OCI-LY1 (cell line): ENCODE results near the gene XYLT2.

Experiments used
- H2AFZ ChIP-seq: fragments of 200-600 bp; sonication (generic), shearing (Covaris generic); 2 replicates; pipeline ENCODE4 v1.6.0; 2014; ENCODE audit warnings: antibody characterized with exemption, mild to moderate bottlenecking, low read length
- H3F3A ChIP-seq: fragments of 200-600 bp; sonication (generic), shearing (Covaris generic); 2 replicates; pipeline ENCODE4 v1.6.0; 2014; ENCODE audit warnings: mild to moderate bottlenecking, antibody characterized with exemption, low read length, moderate library complexity; ENCODE audit not compliant: insufficient read depth
- H3K27ac ChIP-seq: fragments of 200-600 bp; sonication (generic); 2 replicates; pipeline ENCODE4 v1.5.1; 2014; ENCODE audit warnings: low read length, mixed run types, mild to moderate bottlenecking, low read depth; ENCODE audit not compliant: poor library complexity, severe bottlenecking
- H3K27me3 ChIP-seq: fragments of 200-600 bp; sonication (generic); 2 replicates; pipeline ENCODE4 v1.6.0; 2014; ENCODE audit warnings: antibody characterized with exemption, mild to moderate bottlenecking, low read length, moderate library complexity; ENCODE audit not compliant: insufficient read depth
- H3K36me3 ChIP-seq: fragments of 200-600 bp; sonication (generic); 2 replicates; pipeline ENCODE4 v1.6.1; 2014; ENCODE audit warnings: mild to moderate bottlenecking, antibody characterized with exemption, low read length, moderate library complexity, mixed read lengths; ENCODE audit not compliant: insufficient read depth
- H3K4me1 ChIP-seq: fragments of 200-600 bp; sonication (generic); 2 replicates; pipeline ENCODE4 v1.5.1; 2014; ENCODE audit warnings: mild to moderate bottlenecking, low read length, moderate library complexity; ENCODE audit not compliant: insufficient read depth, severe bottlenecking
- H3K4me2 ChIP-seq: fragments of 200-600 bp; sonication (generic), shearing (Covaris generic); 2 replicates; pipeline ENCODE4 v1.6.1; 2014; ENCODE audit warnings: low read length
- H3K4me3 ChIP-seq: fragments of 200-600 bp; sonication (generic); 2 replicates; pipeline ENCODE4 v1.5.1; 2014; ENCODE audit warnings: low read length, low read depth, mild to moderate bottlenecking, mixed read lengths; ENCODE audit not compliant: poor library complexity, severe bottlenecking
- H3K79me2 ChIP-seq: fragments of 200-600 bp; shearing (Covaris generic); 2 replicates; pipeline ENCODE4 v1.6.1; 2016; ENCODE audit warnings: mixed run types, low read length, mixed read lengths; ENCODE audit not compliant: insufficient read depth
- H3K9ac ChIP-seq: fragments of 200-600 bp; sonication (generic), shearing (Covaris generic); 2 replicates; pipeline ENCODE4 v1.6.1; 2014; ENCODE audit warnings: mild to moderate bottlenecking, low read length, mixed read lengths
- H3K9me2 ChIP-seq: fragments of 200-600 bp; sonication (generic), shearing (Covaris generic); 2 replicates; pipeline ENCODE4 v1.6.1; 2014; ENCODE audit warnings: low read depth, mild to moderate bottlenecking, low read length, mixed read lengths
- H3K9me3 ChIP-seq: fragments of 200-600 bp; shearing (Covaris generic); 2 replicates; pipeline ENCODE4 v1.6.1; 2014; ENCODE audit warnings: low read length, mixed read lengths
- H4K20me1 ChIP-seq: fragments of 200-600 bp; sonication (generic), shearing (Covaris generic); 2 replicates; pipeline ENCODE4 v1.6.0; 2016; ENCODE audit warnings: mild to moderate bottlenecking, low read length; ENCODE audit not compliant: insufficient read depth
- CTCF ChIP-seq: fragments of 200-600 bp; sonication (generic), shearing (Covaris generic); IDR thresholded peaks from 2 replicates; pipeline ENCODE4 v1.5.1; 2017; ENCODE audit warnings: mild to moderate bottlenecking, antibody characterized with exemption, low read length, moderate library complexity, mixed read lengths
- EZH2 ChIP-seq: fragments of 200-600 bp; sonication (generic), shearing (Covaris generic); IDR thresholded peaks from 2 replicates; pipeline ENCODE4 v1.8.0; 2017; ENCODE audit warnings: borderline replicate concordance, mixed run types, mild to moderate bottlenecking, antibody characterized with exemption, low read length, moderate library complexity, mixed read lengths

Gene XYLT2

GRCh38 chr17:50372222-50372757 is 26.4 kb downstream of the XYLT2 start:
- no peaks in the 10 kb centered on the region for H3K27me3 ChIP-seq
- peaks cover 21% of the 10 kb centered on the region for H3K4me1 ChIP-seq
- no peaks in the 10 kb centered on the region for H3K9me3 ChIP-seq
- no peak overlapping the region for H2AFZ ChIP-seq
- H3K9ac ChIP-seq: peak overlapping the region; percentile 91
- H3K9me2 ChIP-seq: no peaks in the 10 kb centered on the region
- H3K4me2 ChIP-seq: peak overlapping the region; percentile 96
- peaks cover 12% of the 10 kb centered on the region for H3K79me2 ChIP-seq
- H4K20me1 ChIP-seq: no peaks in the 10 kb centered on the region
- H3K36me3 ChIP-seq: peaks cover 38% of the 10 kb centered on the region
- peak overlapping the region; percentile 87 for H3K4me3 ChIP-seq
- TF ChIP-seq CTCF (no peak), EZH2 (no peak)
- peak overlapping the region; percentile 81 for H3K27ac ChIP-seq
- no peaks in the 10 kb centered on the region for H3F3A ChIP-seq

DNA sequence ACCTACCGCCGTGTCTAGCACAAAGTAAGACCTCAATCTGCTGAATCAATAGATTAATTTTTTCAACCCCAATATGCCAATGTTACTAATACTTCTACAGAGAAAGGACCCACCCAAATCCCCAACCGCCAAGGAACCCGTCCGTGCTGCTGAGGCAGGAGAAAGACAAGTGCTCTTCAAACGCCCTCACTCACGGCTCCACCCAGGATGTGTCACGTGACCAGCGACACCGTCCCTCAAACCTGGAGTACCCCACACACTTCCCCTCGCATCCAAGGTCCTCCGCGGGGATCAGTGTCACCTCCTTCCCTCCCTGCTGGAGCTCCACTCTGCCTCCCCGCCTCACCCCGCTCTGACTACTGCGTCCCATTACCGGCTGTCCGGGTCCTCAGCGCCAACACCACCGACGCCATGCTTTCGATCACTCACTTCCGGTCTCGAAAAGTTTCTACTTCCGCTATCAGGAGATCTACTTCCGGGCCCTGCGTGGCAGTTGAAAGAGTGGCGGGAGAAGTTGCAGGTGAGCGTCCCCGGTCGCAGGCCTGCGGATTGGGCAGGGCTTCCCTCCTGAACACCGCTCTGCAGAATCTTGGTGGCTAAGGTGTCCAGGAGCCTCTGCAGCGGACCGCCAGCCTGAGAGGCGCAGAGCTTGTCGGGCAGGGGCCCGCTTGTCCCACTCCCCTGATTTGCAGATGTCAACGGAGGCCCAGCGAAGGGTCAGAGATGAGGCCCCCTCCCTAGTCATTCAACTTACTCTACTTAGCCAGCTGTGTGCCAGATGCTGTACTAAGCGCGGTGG is 27.0 kb downstream of the XYLT2 start, which contains the start of the genes EME1 and MRPL27:
Gene EME1, plus strand, starts transcription at position 472 of the 799 bp plus-strand sequence. CDS start 1,980 bp downstream, outside the sequence.
Gene MRPL27, minus strand, starts transcription at position 427 of the 799 bp plus-strand sequence. Its CDS starts 14 bp downstream, at position 413.
- peaks cover 12% of the 10 kb centered on the region for H3K79me2 ChIP-seq
- no peaks in the 10 kb centered on the region for H3K27me3 ChIP-seq
- no peaks in the 10 kb centered on the region for H3K9me3 ChIP-seq
- TF ChIP-seq EZH2: no peak
- TF ChIP-seq CTCF: no peak
- H3K9ac ChIP-seq: peak within 1 kb of the TSS; percentile 91
- peak within 1 kb of the TSS; percentile 96 for H3K4me2 ChIP-seq
- H4K20me1 ChIP-seq: no peaks in the 10 kb centered on the region
- no peaks in the 10 kb centered on the region for H3F3A ChIP-seq
- no peaks in the 10 kb centered on the region for H3K9me2 ChIP-seq
- H3K4me1 ChIP-seq: peaks cover 21% of the 10 kb centered on the region
- H2AFZ ChIP-seq: no peak within 1 kb of the TSS
- H3K27ac ChIP-seq: peak within 1 kb of the TSS; percentile 81
- peaks cover 31% of the 10 kb centered on the region for H3K36me3 ChIP-seq
- H3K4me3 ChIP-seq: peak within 1 kb of the TSS; percentile 87

DNA sequence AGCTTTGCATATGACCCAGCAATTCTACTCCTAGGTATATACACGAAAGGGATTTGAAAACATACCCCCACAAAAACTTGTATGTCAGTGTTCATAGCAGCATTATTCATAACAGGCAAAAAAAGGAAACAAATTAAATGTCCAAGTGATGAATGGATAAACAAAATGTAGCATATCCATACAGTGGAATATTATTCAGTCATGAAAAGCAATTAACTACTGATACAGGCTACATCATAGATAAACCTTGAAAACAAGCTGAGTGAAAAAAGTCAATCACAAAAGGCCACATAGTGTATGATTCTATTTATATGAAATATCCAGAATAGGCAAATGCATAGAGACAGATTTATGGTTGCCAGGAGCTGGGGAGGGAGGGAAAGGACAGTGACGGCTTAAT is 27.8 kb downstream of the XYLT2 start:
- H3K9me3 ChIP-seq: no peaks in the 10 kb centered on the region
- H3K4me3 ChIP-seq: peak overlapping the region; percentile 87
- H3K79me2 ChIP-seq: peaks cover 12% of the 10 kb centered on the region
- TF ChIP-seq CTCF (no peak), EZH2 (no peak)
- no peak overlapping the region for H2AFZ ChIP-seq
- H3F3A ChIP-seq: no peaks in the 10 kb centered on the region
- no peaks in the 10 kb centered on the region for H3K9me2 ChIP-seq
- H4K20me1 ChIP-seq: no peaks in the 10 kb centered on the region
- peak overlapping the region; percentile 81 for H3K27ac ChIP-seq
- peak overlapping the region; percentile 96 for H3K4me2 ChIP-seq
- H3K4me1 ChIP-seq: peaks cover 21% of the 10 kb centered on the region
- peaks cover 29% of the 10 kb centered on the region for H3K36me3 ChIP-seq
- peak overlapping the region; percentile 91 for H3K9ac ChIP-seq
- no peaks in the 10 kb centered on the region for H3K27me3 ChIP-seq
